BLaER1 (cell line): ENCODE results near the gene LPP.

Source experiments
- H3K27ac ChIP-seq: shearing (Covaris generic); formaldehyde crosslinking; 2 replicates; pipeline ENCODE4 v1.8.1; 2022
- H3K27me3 ChIP-seq: shearing (Covaris generic); formaldehyde crosslinking; 2 replicates; pipeline ENCODE4 v1.8.1; 2022
- H3K36me3 ChIP-seq: shearing (Covaris generic); formaldehyde crosslinking; 2 replicates; pipeline ENCODE4 v1.8.1; 2022
- H3K4me1 ChIP-seq: shearing (Covaris generic); formaldehyde crosslinking; 2 replicates; pipeline ENCODE4 v1.8.1; 2022
- H3K4me2 ChIP-seq: shearing (Covaris generic); formaldehyde crosslinking; 2 replicates; pipeline ENCODE4 v1.8.1; 2022
- H3K4me3 ChIP-seq: shearing (Covaris generic); formaldehyde crosslinking; 2 replicates; pipeline ENCODE4 v1.8.1; 2022
- H3K9ac ChIP-seq: shearing (Covaris generic); formaldehyde crosslinking; 2 replicates; pipeline ENCODE4 v1.8.1; 2022
- H3K9me3 ChIP-seq: shearing (Covaris generic); formaldehyde crosslinking; 2 replicates; pipeline ENCODE4 v1.8.1; 2022
- H4K20me1 ChIP-seq: shearing (Covaris generic); formaldehyde crosslinking; 2 replicates; pipeline ENCODE4 v1.8.1; 2022
- Cebpa-rat ChIP-seq: shearing (Covaris generic); IDR thresholded peaks from 2 replicates; pipeline ENCODE4 v1.8.1; 2022

LPP gene

DNA sequence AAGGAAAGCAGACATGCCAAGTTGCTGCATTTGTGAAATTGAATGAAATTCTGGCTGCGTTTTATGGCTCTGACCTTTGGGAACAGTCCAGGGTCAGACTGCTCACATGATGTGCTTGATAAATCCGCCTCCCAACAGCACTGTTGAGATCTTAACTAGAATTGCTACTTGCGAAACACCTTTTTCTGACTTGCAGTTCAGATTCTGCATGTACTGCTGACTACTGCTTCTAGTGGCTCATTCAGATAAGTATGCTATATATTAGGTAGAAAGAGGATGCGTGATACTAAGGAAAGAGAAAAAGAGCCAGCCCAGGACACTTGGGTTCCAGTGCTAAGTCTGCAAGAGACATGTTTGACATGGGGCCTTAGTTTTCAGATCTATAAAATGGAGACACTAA lies 129.4 kb downstream of the LPP start:
- Histone ChIP-seq H3K4me2 (no peak overlapping the region), H3K4me1 (peaks cover 27% of the 10 kb centered on the region), H3K36me3 (peaks cover 9% of the 10 kb centered on the region; the same call in 1 of the 2 replicates), H3K27ac (no peak overlapping the region), H3K4me3 (no peak overlapping the region), H3K27me3 (no peaks in the 10 kb centered on the region), H4K20me1 (no peaks in the 10 kb centered on the region), H3K9me3 (no peaks in the 10 kb centered on the region), H3K9ac (no peak overlapping the region)
- no peak for TF ChIP-seq Cebpa-rat

GRCh38 chr3:188284455-188285212 lies 130.7 kb downstream of the LPP start:
- no peaks in the 10 kb centered on the region for H3K9me3 ChIP-seq
- no peak overlapping the region for H3K4me2 ChIP-seq
- no peak overlapping the region for H3K4me3 ChIP-seq
- peaks cover 25% of the 10 kb centered on the region for H3K4me1 ChIP-seq
- no peaks in the 10 kb centered on the region for H4K20me1 ChIP-seq
- no peak overlapping the region for H3K27ac ChIP-seq
- no peaks in the 10 kb centered on the region for H3K27me3 ChIP-seq
- H3K9ac ChIP-seq, result no peak overlapping the region
- H3K36me3 ChIP-seq, result peaks cover 9% of the 10 kb centered on the region; the same call in 1 of the 2 replicates
- TF ChIP-seq Cebpa-rat, result no peak

GRCh38 chr3:188286087-188286513 lies 132.1 kb downstream of the LPP start:
- Histone ChIP-seq H3K4me2 (no peak overlapping the region), H3K9ac (no peak overlapping the region), H4K20me1 (no peaks in the 10 kb centered on the region), H3K4me3 (no peak overlapping the region), H3K4me1 (peaks cover 25% of the 10 kb centered on the region), H3K9me3 (peaks cover 8% of the 10 kb centered on the region; the same call in 1 of the 2 replicates), H3K27me3 (no peaks in the 10 kb centered on the region), H3K36me3 (peaks cover 20% of the 10 kb centered on the region), H3K27ac (no peak overlapping the region)
- TF ChIP-seq Cebpa-rat, result no peak

- Histone ChIP-seq H3K27me3 (no peaks in the 10 kb centered on the region), H4K20me1 (no peaks in the 10 kb centered on the region), H3K9ac (no peak overlapping the region), H3K4me3 (no peak overlapping the region), H3K9me3 (peaks cover 8% of the 10 kb centered on the region; the same call in 1 of the 2 replicates), H3K4me2 (peak overlapping the region; percentile 68), H3K4me1 (peaks cover 23% of the 10 kb centered on the region), H3K36me3 (peaks cover 20% of the 10 kb centered on the region), H3K27ac (no peak overlapping the region)
- TF ChIP-seq Cebpa-rat, result no peak
Observed at GRCh38 chr3:188287339-188287738, 133.4 kb downstream of the LPP start.

DNA sequence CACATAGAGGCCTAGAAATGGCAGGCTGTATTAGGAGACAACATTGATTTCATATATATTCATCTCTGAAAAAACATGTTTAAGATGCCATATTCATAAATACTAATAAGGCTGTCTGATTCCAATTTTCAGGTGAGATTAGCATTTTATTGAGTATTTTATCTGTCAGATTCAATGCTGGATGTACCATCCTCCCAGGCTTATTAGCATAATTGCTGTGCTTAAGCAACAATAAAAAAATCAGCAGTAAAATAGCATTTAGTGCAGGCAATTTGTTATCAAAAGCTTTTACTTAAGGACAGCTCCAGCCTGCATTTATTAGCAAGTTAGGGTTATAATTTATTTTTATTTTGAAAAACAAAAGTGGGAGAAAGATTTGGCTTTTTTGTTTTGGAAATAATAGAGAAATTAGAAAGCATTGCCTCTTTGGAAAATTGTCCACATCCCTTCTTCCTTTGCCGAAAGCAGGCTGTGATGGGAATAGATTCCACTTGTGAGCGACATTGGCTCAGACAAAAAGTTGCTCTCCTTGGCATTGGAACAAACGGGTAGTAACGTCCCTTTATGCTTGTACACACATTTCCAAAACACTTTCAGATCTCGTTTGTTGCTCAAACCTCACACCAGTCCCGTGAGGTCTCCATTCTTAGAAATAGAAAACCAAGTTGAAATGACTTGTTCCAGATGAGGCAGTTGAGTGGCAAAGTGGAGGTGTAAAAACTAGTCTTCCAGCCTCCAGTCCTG lies 134.0 kb downstream of the LPP start:
- peak overlapping the region; percentile 68 for H3K4me2 ChIP-seq
- TF ChIP-seq Cebpa-rat, result no peak
- H3K4me1 ChIP-seq, result peaks cover 18% of the 10 kb centered on the region
- H3K27me3 ChIP-seq, result no peaks in the 10 kb centered on the region
- H3K9me3 ChIP-seq, result peaks cover 10% of the 10 kb centered on the region; the same call in 1 of the 2 replicates
- no peak overlapping the region for H3K27ac ChIP-seq
- no peaks in the 10 kb centered on the region for H4K20me1 ChIP-seq
- peaks cover 20% of the 10 kb centered on the region for H3K36me3 ChIP-seq
- no peak overlapping the region for H3K9ac ChIP-seq
- H3K4me3 ChIP-seq, result no peak overlapping the region

DNA sequence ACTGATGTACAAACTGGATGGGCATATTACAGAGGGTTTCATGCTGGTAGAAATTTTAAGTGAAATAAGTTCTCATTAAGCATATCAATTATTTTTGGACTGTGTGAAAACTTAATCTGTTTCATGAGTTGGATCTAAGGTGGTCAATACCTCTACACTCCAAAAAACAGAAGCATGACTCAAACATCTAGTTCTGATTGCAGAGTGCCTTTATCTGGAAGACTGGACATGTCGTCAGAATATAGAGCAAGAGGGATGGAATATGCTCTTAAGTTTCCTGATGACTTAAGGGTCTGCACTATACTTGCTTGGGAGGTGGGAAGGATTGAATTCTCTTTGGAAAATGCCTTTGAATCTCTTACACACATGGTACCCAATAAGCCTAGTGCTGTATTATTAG lies 138.3 kb downstream of the LPP start:
- Histone ChIP-seq H3K27ac (no peak overlapping the region), H4K20me1 (no peaks in the 10 kb centered on the region), H3K36me3 (peaks cover 11% of the 10 kb centered on the region), H3K9ac (no peak overlapping the region), H3K4me2 (no peak overlapping the region), H3K27me3 (no peaks in the 10 kb centered on the region), H3K9me3 (peaks cover 14% of the 10 kb centered on the region; the same call in 1 of the 2 replicates), H3K4me1 (peaks cover 45% of the 10 kb centered on the region), H3K4me3 (no peak overlapping the region)
- no peak for TF ChIP-seq Cebpa-rat

DNA sequence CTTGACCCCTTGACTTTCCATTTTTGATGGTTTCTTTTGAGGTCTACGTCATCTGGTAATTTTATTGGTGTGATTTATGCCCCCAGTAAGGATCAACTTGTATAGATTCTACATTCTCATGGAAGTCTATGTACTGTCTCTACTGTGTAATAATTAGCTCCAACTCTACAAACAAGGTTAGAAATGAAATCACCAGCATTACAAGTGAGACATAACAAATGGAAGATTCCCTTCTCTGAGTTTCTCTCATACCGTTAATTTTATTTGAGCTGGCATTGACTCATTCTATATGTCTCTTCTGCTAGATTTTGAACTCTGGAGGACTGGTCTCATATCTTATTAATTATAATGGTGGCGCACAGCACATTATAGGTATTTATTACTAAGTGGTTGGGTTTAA lies 138.9 kb downstream of the LPP start:
- Histone ChIP-seq H3K27ac (no peak overlapping the region), H3K27me3 (no peaks in the 10 kb centered on the region), H3K36me3 (peaks cover 11% of the 10 kb centered on the region), H3K9me3 (peaks cover 14% of the 10 kb centered on the region; the same call in 1 of the 2 replicates), H3K4me2 (no peak overlapping the region), H3K4me1 (peaks cover 41% of the 10 kb centered on the region), H3K9ac (no peak overlapping the region), H3K4me3 (no peak overlapping the region), H4K20me1 (no peaks in the 10 kb centered on the region)
- no peak for TF ChIP-seq Cebpa-rat

- Histone ChIP-seq H3K27ac (no peak overlapping the region), H3K9ac (no peak overlapping the region)
Observed at GRCh38 chr3:188294113-188294512, 140.2 kb downstream of the LPP start.

GRCh38 chr3:188294823-188295487 lies 141.0 kb downstream of the LPP start:
- Histone ChIP-seq H3K4me1 (peaks cover 45% of the 10 kb centered on the region), H3K4me3 (no peak overlapping the region), H3K9me3 (peaks cover 14% of the 10 kb centered on the region; the same call in 1 of the 2 replicates), H4K20me1 (no peaks in the 10 kb centered on the region), H3K36me3 (peaks cover 9% of the 10 kb centered on the region), H3K27me3 (no peaks in the 10 kb centered on the region), H3K9ac (no peak overlapping the region), H3K4me2 (peak overlapping the region; percentile 59; the same call in 1 of the 2 replicates), H3K27ac (no peak overlapping the region)
- TF ChIP-seq Cebpa-rat, result no peak

More at GRCh38 chr3:188294113-188294512, 140.2 kb downstream of the LPP start:
- Histone ChIP-seq H3K36me3 (peaks cover 11% of the 10 kb centered on the region), H3K4me2 (0 out of 2 replicates have a peak overlapping the region, but pooled peaks have one; percentile 59), H3K9me3 (peaks cover 14% of the 10 kb centered on the region; the same call in 1 of the 2 replicates), H3K4me1 (peaks cover 45% of the 10 kb centered on the region), H4K20me1 (no peaks in the 10 kb centered on the region), H3K4me3 (no peak overlapping the region), H3K27me3 (no peaks in the 10 kb centered on the region)
- TF ChIP-seq Cebpa-rat, result peak; percentile 41; the same call in 1 of the 2 replicates
